ENCODE results near the gene MMP8.

Gene MMP8

GRCh38 chr11:102719620-102720277, 5.0 kb downstream of the MMP8 start:
- no peak for DNase-seq

GRCh38 chr11:102717280-102717679, 7.5 kb downstream of the MMP8 start:
- DNase-seq, result no peak

GRCh38 chr11:102716527-102716926, 8.2 kb downstream of the MMP8 start:
- no peak for DNase-seq

GRCh38 chr11:102712137-102712536, 12.6 kb downstream of the MMP8 start:
- DNase-seq, result no peak

GRCh38 chr11:102709201-102709945, 15.4 kb downstream of the MMP8 start:
- DNase-seq, result no peak

GRCh38 chr11:102708654-102709053, 16.1 kb downstream of the MMP8 start:
- DNase-seq, result no peak

GRCh38 chr11:102705626-102706025, 19.1 kb downstream of the MMP8 start, which contains the start of gene MMP27:
Gene MMP27, minus strand, starts transcription at chr11:102705769. Its CDS starts 55 bp downstream, at chr11:102705714.
- DNase-seq, result no peak

GRCh38 chr11:102704841-102705240, 19.9 kb downstream of the MMP8 start:
- no peak for DNase-seq

- no peak for DNase-seq
These were observed 20.8 kb downstream of the MMP8 start for GRCh38 chr11:102703826-102704493.

- no peak for DNase-seq
These were observed 29.6 kb downstream of the MMP8 start for GRCh38 chr11:102695201-102695600.

- DNase-seq, result no peak
These were observed 39.0 kb downstream of the MMP8 start for GRCh38 chr11:102685754-102686153.

- no peak for DNase-seq
These were observed 39.4 kb downstream of the MMP8 start for GRCh38 chr11:102685338-102685737.

GRCh38 chr11:102683277-102683676, 41.5 kb downstream of the MMP8 start:
- no peak for DNase-seq

GRCh38 chr11:102680945-102681344, 43.8 kb downstream of the MMP8 start:
- no peak for DNase-seq

GRCh38 chr11:102678022-102678421, 46.7 kb downstream of the MMP8 start:
- no peak for DNase-seq

- DNase-seq, result no peak
These were observed 48.7 kb downstream of the MMP8 start for GRCh38 chr11:102676084-102676483.

GRCh38 chr11:102669664-102670063, 55.1 kb downstream of the MMP8 start:
- no peak for DNase-seq

GRCh38 chr11:102666331-102666957, 58.3 kb downstream of the MMP8 start:
- DNase-seq, result no peak

GRCh38 chr11:102664001-102664752, 60.6 kb downstream of the MMP8 start:
- no peak for DNase-seq

GRCh38 chr11:102662607-102663006, 62.1 kb downstream of the MMP8 start:
- DNase-seq, result no peak
